NOMO-1 treated with DMSO at 0.1 percent for 48 hours (cell line): Measurements from ENCODE around the gene RAB20.
"Not testable (repeated sequence)": the region's sequence is repeated elsewhere in the genome, so short reads cannot be mapped to it uniquely, and the experiment has no call there.

Experiments used
- DNase-seq: peaks from one replicate; lab custom pipeline; 2025; ENCODE audit not compliant: unreplicated experiment; lab: John Stamatoyannopoulos, UW

RAB20 gene

DNA sequence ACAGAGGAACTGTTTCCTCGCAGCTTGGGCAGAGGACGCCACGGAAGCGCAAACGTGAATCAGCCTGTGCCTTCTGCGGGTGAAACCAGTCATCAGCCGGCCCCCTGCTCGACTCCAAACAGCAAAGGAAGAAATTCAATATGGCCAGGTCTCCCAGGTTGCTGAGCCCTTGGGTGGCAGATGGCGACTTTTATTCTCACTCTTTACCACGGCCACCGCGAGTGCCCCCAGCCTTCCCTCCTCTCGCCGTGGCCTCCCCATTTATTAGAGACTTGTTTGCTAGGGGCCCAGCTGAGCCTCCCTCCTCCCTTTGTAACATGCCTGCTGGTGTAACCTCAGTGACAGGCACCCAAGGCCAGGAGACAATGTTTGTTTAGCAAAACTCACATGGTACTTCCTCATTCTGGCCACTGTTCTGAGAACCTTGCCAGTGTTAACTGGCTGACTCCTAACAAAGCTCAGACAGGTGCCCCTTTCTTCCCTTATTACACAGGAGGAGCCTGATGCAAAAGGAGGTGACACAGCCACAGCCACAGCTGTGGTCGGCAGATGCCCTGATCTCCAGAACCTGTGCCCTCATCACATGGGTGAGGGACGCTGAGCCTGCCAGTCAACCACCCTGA lies 5.8 kb downstream of the RAB20 start:
- DNase-seq, result peak; percentile 66

DNA sequence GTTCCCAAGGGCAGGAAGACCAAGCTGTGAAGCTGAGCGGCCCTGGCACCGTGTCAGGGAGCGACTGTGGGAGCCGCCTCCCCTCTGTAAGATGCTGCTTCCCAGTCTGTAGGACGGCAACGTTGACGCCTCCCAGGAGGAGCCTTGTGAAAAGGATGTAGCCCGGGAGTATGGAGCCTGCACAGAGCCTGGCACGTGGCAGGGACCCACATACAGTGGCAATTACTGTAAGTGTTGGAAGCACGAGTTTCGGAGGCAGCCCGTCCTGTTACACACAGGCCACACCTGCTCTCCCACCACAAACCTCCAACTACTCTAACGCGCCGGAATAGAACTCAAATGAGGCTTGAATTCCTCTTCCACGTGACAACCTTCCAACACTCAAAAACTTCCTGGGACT lies 6.6 kb downstream of the RAB20 start:
- no peak for DNase-seq

DNA sequence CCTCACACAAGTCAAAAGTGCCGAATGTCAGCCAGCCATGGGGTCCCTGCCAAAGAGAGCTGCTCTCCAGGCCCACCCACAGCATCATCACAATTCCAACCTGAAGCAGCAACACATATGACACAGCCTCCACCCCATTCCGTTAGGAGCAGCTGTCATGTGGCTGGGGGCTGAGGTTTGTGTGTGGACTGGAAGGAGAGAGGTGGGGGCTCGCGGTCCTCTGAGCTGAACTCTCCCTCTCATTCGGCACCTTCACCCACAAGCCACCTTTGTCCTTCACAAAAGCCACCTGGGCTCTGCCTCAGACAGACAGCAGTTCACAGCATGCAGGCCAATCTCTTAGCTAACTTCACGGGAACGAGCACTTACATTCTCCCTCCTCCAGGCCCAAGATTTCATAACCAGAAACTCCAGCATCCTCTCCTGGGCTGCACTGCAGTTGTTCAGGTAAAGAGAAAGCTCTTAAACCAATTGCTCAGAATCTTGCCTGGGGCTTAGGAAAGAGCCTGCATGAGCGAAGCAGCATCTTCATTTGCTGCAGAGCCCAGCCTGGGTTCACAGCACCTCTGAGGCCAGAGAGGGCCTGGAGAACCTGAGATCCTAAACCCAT lies 7.2 kb downstream of the RAB20 start:
- DNase-seq, result no peak

GRCh38 chr13:110553417-110553816 lies 8.1 kb downstream of the RAB20 start:
- DNase-seq, result no peak

DNA sequence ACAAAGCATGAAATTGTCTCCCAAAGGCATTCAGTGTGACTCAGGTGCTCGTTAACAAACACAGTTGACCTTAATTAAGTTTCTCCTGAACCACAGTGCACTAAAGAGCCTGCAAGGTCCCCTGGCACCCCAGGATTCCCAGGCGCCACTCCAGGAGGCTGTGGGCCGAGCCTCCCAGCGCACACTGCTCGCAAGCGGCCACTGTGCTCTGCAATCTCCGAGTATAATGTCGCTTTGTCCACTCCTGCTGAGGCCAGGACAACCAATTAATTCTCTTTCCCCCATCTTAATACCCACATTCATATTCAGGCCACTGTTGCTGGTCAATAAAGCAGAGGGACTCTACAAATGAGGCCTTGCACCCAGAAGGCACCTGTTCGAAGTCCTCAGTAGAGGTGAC lies 8.8 kb downstream of the RAB20 start:
- DNase-seq, result no peak

DNA sequence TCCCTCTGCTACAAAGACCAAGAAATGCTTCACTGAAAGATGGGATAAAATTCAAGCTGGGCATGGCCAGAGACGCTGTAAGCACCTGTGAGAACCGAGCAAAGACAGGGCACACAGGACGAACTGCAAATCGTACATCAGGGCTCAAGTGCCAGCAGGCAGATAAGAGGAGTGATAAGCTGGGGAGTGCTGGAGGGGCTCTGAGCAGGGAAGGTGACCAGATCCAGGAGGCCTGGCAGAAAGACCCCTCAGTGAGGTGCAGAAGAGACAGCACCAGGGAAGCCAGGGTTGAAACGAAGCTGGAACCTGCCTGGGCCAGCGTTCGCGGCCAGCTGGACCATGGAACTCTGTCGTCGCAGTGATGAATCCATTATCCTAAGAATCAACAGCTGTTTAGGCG lies 10.2 kb downstream of the RAB20 start:
- no peak for DNase-seq

DNA sequence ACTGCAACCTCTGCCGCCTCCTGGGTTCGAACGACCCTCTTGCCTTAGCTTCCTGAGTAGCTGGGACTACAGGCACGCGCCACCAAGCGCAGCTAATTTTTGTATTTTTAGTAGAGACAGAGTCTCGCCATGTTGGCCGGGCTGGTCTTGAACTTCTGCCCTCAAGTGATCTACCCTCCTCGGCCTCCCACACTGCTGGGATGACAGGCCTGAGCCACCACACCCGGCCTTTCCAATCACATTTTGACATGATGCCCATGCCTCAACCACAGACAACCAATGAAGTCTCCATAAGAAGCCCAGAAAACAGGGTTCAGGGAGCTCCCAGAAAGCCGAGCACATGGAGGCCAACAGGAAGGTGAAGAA lies 11.7 kb downstream of the RAB20 start:
- DNase-seq, result no peak

- no peak for DNase-seq
Measured at GRCh38 chr13:110548891-110549794, 12.4 kb downstream of the RAB20 start.

- DNase-seq, result no peak
Measured at GRCh38 chr13:110546926-110547325, 14.6 kb downstream of the RAB20 start.

GRCh38 chr13:110546378-110546777 lies 15.1 kb downstream of the RAB20 start:
- no peak for DNase-seq

DNA sequence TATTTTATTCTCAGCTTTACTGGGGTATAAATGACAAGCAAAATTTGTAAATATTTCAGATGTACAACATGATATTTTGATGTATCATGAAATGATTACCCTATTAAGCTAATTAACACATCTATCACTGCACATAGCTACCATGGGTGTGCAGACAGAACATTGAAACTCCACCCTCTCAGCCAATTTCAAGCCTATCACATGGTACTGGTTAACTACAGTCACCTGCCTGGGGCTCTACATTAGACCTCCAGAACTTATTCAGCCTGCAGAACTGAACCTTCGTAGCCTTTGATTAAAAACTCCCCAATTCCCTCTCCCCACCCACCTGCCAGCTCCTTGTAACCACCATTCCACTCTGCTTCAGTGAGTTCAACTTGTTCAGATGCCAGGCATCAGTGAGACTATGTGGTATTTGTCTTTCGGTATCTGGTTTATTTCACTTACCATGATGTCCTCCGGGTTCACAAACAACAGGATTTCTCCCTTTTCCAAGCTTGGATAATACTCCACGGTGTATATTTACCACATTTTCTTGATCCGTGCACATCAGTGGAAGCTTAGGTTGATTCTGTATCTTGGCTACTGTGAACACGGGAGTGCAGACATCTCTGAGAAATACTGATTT lies 19.2 kb downstream of the RAB20 start:
- DNase-seq, result no peak

GRCh38 chr13:110541526-110541920 lies 20.0 kb downstream of the RAB20 start:
- no peak for DNase-seq

- no peak for DNase-seq
Measured at GRCh38 chr13:110540871-110541525, 20.5 kb downstream of the RAB20 start.

GRCh38 chr13:110539894-110540293 lies 21.6 kb downstream of the RAB20 start:
- no peak for DNase-seq

GRCh38 chr13:110538632-110539031 lies 22.9 kb downstream of the RAB20 start:
- no peak for DNase-seq

DNA sequence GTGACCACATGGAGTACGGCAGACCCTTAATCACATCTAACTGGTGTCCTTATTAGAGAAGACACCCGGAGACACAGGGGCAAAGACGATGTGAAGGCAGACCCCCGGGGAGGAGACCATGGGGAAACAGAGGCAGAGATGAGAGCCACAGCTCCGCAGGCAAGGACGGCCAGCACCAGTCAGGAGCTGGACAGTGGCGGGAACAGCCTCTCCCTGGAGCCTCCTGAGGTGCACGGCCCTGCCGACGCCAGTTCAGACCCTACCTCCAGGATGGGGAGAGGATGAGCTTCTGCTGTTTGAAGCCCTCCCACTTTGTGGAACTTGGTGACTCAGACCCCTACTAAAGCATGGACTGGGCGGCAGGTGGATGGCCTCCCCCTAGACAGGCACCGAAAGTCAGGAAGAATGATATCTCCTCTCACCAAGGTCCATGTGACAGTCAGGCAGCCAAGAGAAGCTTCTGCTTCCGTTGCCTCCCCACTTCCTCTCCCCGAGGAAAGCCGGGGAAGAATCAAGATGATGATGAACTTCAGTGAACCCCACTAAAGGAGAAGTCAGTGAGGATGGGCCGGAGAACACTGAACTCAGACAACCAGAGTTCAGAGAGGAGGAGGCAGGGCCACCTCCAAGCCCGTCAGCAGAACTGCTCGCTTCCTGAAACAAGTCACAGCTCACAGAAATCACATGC lies 25.4 kb downstream of the RAB20 start:
- DNase-seq, result peak; percentile 91

DNA sequence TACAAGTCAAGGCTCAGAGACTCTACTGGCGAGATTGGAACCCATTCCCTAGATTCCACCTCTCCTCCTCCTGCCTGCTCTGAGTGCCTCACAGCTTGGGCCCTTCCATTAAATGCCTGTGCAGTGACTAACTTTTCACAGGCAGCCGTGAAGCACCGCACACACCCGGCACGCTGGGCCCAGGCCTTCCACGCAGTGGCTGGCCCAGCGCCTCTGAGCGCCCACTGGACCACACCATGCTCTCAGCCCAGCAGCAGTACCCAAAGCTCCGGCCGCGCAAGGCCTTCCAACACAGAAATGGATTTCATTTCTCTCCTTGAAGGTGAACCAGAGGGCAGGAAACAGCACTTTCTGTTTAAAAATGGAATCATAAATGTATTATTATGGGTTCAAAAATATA lies 26.0 kb downstream of the RAB20 start:
- DNase-seq, result no peak

GRCh38 chr13:110533771-110534670 lies 27.5 kb downstream of the RAB20 start:
- no peak for DNase-seq

GRCh38 chr13:110532258-110532657 lies 29.3 kb downstream of the RAB20 start:
- DNase-seq, result not testable (repeated sequence)

GRCh38 chr13:110531671-110532083 lies 29.8 kb downstream of the RAB20 start:
- DNase-seq, result no peak
